Adipocyte (in vitro differentiated cells): ENCODE results near the gene PDE11A.

Experiments used
- DNase-seq: peaks from one replicate; pipeline ENCODE4 v3.0.0-alpha.2; 2015; ENCODE audit warnings: low read depth
- H3K27me3 ChIP-seq: replicated peaks from 2 replicates; pipeline ENCODE4 v1.7.0; 2013; ENCODE audit warnings: mild to moderate bottlenecking, low read length, moderate library complexity; ENCODE audit not compliant: control insufficient read depth, insufficient read depth
- H3K36me3 ChIP-seq: 2 replicates; pipeline ENCODE4 v1.7.0; 2013; ENCODE audit warnings: low read length, mild to moderate bottlenecking, moderate library complexity; ENCODE audit not compliant: control insufficient read depth, insufficient read depth, severe bottlenecking
- H3K4me1 ChIP-seq: 2 replicates; pipeline ENCODE4 v1.7.0; 2013; ENCODE audit warnings: mild to moderate bottlenecking, low read length, moderate library complexity; ENCODE audit not compliant: control insufficient read depth, insufficient read depth
- H3K4me3 ChIP-seq: 2 replicates; pipeline ENCODE4 v1.7.0; 2013; ENCODE audit warnings: mild to moderate bottlenecking, low read length, moderate library complexity
- H3K9ac ChIP-seq: 2 replicates; pipeline ENCODE4 v1.7.0; 2013; ENCODE audit warnings: mild to moderate bottlenecking, low read length, moderate library complexity
- H3K9me3 ChIP-seq: 2 replicates; pipeline ENCODE4 v1.7.0; 2013; ENCODE audit warnings: mild to moderate bottlenecking, low read length, moderate library complexity; ENCODE audit not compliant: control insufficient read depth

The PDE11A gene

GRCh38 chr2:177586154-177586553, 486.4 kb downstream of the PDE11A start:
- Histone ChIP-seq H3K36me3 (no peaks in the 10 kb centered on the region), H3K9ac (no peak overlapping the region), H3K4me3 (no peak overlapping the region), H3K27me3 (peaks cover under 1% of the 10 kb centered on the region), H3K9me3 (no peaks in the 10 kb centered on the region), H3K4me1 (no peaks in the 10 kb centered on the region)
- no peak for DNase-seq

- no peaks in the 10 kb centered on the region for H3K27me3 ChIP-seq
- no peaks in the 10 kb centered on the region for H3K4me1 ChIP-seq
- no peak for DNase-seq
- H3K9ac ChIP-seq: no peak overlapping the region
- no peaks in the 10 kb centered on the region for H3K9me3 ChIP-seq
- no peaks in the 10 kb centered on the region for H3K36me3 ChIP-seq
- no peak overlapping the region for H3K4me3 ChIP-seq
Measured at GRCh38 chr2:177585234-177585863, 487.2 kb downstream of the PDE11A start.

GRCh38 chr2:177584030-177584692, 488.4 kb downstream of the PDE11A start:
- DNase-seq: no peak
- Histone ChIP-seq H3K4me3 (no peak overlapping the region), H3K9ac (no peak overlapping the region), H3K9me3 (no peaks in the 10 kb centered on the region), H3K36me3 (no peaks in the 10 kb centered on the region), H3K27me3 (no peaks in the 10 kb centered on the region), H3K4me1 (no peaks in the 10 kb centered on the region)

GRCh38 chr2:177582000-177582399, 490.6 kb downstream of the PDE11A start:
- no peak overlapping the region for H3K9ac ChIP-seq

GRCh38 chr2:177579486-177580036, 493.0 kb downstream of the PDE11A start:
- DNase-seq: no peak
- no peaks in the 10 kb centered on the region for H3K36me3 ChIP-seq
- H3K9me3 ChIP-seq: no peaks in the 10 kb centered on the region
- no peaks in the 10 kb centered on the region for H3K4me1 ChIP-seq
- H3K4me3 ChIP-seq: no peak overlapping the region
- no peaks in the 10 kb centered on the region for H3K27me3 ChIP-seq
- H3K9ac ChIP-seq: no peak overlapping the region

More at GRCh38 chr2:177582000-177582399, 490.6 kb downstream of the PDE11A start:
- no peaks in the 10 kb centered on the region for H3K4me1 ChIP-seq
- H3K4me3 ChIP-seq: no peak overlapping the region
- no peaks in the 10 kb centered on the region for H3K9me3 ChIP-seq
- no peaks in the 10 kb centered on the region for H3K27me3 ChIP-seq
- H3K36me3 ChIP-seq: no peaks in the 10 kb centered on the region
- no peak for DNase-seq

GRCh38 chr2:177578454-177578853, 494.1 kb downstream of the PDE11A start:
- Histone ChIP-seq H3K27me3 (no peaks in the 10 kb centered on the region), H3K36me3 (no peaks in the 10 kb centered on the region), H3K4me1 (no peaks in the 10 kb centered on the region), H3K4me3 (no peak overlapping the region), H3K9ac (no peak overlapping the region), H3K9me3 (no peaks in the 10 kb centered on the region)
- DNase-seq: no peak

GRCh38 chr2:177577075-177577474, 495.5 kb downstream of the PDE11A start:
- no peak for DNase-seq
- Histone ChIP-seq H3K27me3 (no peaks in the 10 kb centered on the region), H3K9ac (no peak overlapping the region)

GRCh38 chr2:177575358-177575757, 497.2 kb downstream of the PDE11A start:
- Histone ChIP-seq H3K36me3 (no peaks in the 10 kb centered on the region), H3K27me3 (no peaks in the 10 kb centered on the region), H3K9me3 (no peaks in the 10 kb centered on the region), H3K9ac (no peak overlapping the region), H3K4me1 (peaks cover 5% of the 10 kb centered on the region), H3K4me3 (no peak overlapping the region)
- no peak for DNase-seq

More at GRCh38 chr2:177577075-177577474, 495.5 kb downstream of the PDE11A start:
- no peaks in the 10 kb centered on the region for H3K9me3 ChIP-seq
- peaks cover 5% of the 10 kb centered on the region for H3K4me1 ChIP-seq
- no peak overlapping the region for H3K4me3 ChIP-seq
- no peaks in the 10 kb centered on the region for H3K36me3 ChIP-seq

GRCh38 chr2:177574356-177574755, 498.2 kb downstream of the PDE11A start:
- H3K4me1 ChIP-seq: peaks cover 5% of the 10 kb centered on the region
- no peaks in the 10 kb centered on the region for H3K36me3 ChIP-seq
- H3K4me3 ChIP-seq: no peak overlapping the region
- H3K27me3 ChIP-seq: peaks cover 6% of the 10 kb centered on the region
- no peaks in the 10 kb centered on the region for H3K9me3 ChIP-seq
- H3K9ac ChIP-seq: no peak overlapping the region
- no peak for DNase-seq
